ENCODE results near the gene TMEM53.

Gene TMEM53

GRCh38 chr1:44696789-44697345 is 22.6 kb upstream of the TMEM53 start:
- no peak for DNase-seq

GRCh38 chr1:44696101-44696500 is 21.8 kb upstream of the TMEM53 start:
- DNase-seq: no peak

GRCh38 chr1:44695671-44696070 is 21.4 kb upstream of the TMEM53 start:
- no peak for DNase-seq

GRCh38 chr1:44694863-44695478 is 20.7 kb upstream of the TMEM53 start:
- DNase-seq: no peak

GRCh38 chr1:44693900-44694299 is 19.6 kb upstream of the TMEM53 start:
- DNase-seq: no peak

- DNase-seq: no peak
Measured at GRCh38 chr1:44693159-44693558, 18.9 kb upstream of the TMEM53 start.

- peak in 1 of 2 experiments; percentile 20 for DNase-seq
Measured at GRCh38 chr1:44689447-44689765, 15.1 kb upstream of the TMEM53 start.

GRCh38 chr1:44688760-44689446 is 14.6 kb upstream of the TMEM53 start:
- no peak for DNase-seq

GRCh38 chr1:44685881-44686280 is 11.6 kb upstream of the TMEM53 start:
- no peak for DNase-seq

- no peak for DNase-seq
Measured at GRCh38 chr1:44685218-44685617, 10.9 kb upstream of the TMEM53 start.

GRCh38 chr1:44684525-44684924 is 10.2 kb upstream of the TMEM53 start:
- no peak for DNase-seq

- DNase-seq: no peak
Measured at GRCh38 chr1:44682883-44683265, 8.6 kb upstream of the TMEM53 start.

GRCh38 chr1:44681905-44682882 is 7.9 kb upstream of the TMEM53 start:
- DNase-seq: peak; percentile 42 to 64

- no peak for DNase-seq
Measured at GRCh38 chr1:44679468-44679867, 5.2 kb upstream of the TMEM53 start.

- no peak for DNase-seq
Measured at GRCh38 chr1:44678626-44679025, 4.3 kb upstream of the TMEM53 start.

- no peak for DNase-seq
Measured at GRCh38 chr1:44678120-44678519, 3.8 kb upstream of the TMEM53 start.

GRCh38 chr1:44677201-44677766 is 3.0 kb upstream of the TMEM53 start:
- DNase-seq: peak in 1 of 2 experiments; percentile 35

GRCh38 chr1:44676484-44677200 is 2.4 kb upstream of the TMEM53 start:
- no peak for DNase-seq

- DNase-seq: no peak
Measured at GRCh38 chr1:44675186-44675585, 905 bp upstream of the TMEM53 start.

- DNase-seq: peak in 1 of 2 experiments; percentile 41
Measured at GRCh38 chr1:44673675-44674112, 587 bp downstream of the TMEM53 start.

GRCh38 chr1:44672961-44673674 is 1.2 kb downstream of the TMEM53 start:
- peak; percentile 53 to 57 for DNase-seq
